ENCODE data around the gene BORCS8.
"Not testable (repeated sequence)": the region's sequence is repeated elsewhere in the genome, so short reads cannot be mapped to it uniquely, and the experiment has no call there.

The BORCS8 gene

GRCh38 chr19:19224150-19224851 lies 32.3 kb upstream of the BORCS8 start:
- no peak overlapping the region for H3K4me3 ChIP-seq (ENCODE audit: low read depth, low read length)
- no peak for TF ChIP-seq CTCF (IDR thresholded peaks at IDR 0.05; ENCODE audit: low read depth, low read length)

GRCh38 chr19:19223636-19224035 lies 31.7 kb upstream of the BORCS8 start:
- no peak for TF ChIP-seq CTCF (IDR thresholded peaks at IDR 0.05; ENCODE audit: low read depth, low read length)
- H3K4me3 ChIP-seq (ENCODE audit: low read depth, low read length): no peak overlapping the region

- H3K4me3 ChIP-seq (ENCODE audit: low read depth, low read length): no peak overlapping the region
- no peak for TF ChIP-seq CTCF (IDR thresholded peaks at IDR 0.05; ENCODE audit: low read depth, low read length)
These were observed 31.1 kb upstream of the BORCS8 start for GRCh38 chr19:19223060-19223459.

GRCh38 chr19:19221000-19221399 lies 29.0 kb upstream of the BORCS8 start:
- not testable (repeated sequence) for H3K4me3 ChIP-seq (ENCODE audit: low read depth, low read length)

GRCh38 chr19:19218911-19219310 lies 27.0 kb upstream of the BORCS8 start:
- TF ChIP-seq CTCF (IDR thresholded peaks at IDR 0.05; ENCODE audit: low read depth, low read length): no peak
- no peak overlapping the region for H3K4me3 ChIP-seq (ENCODE audit: low read depth, low read length)

- TF ChIP-seq CTCF (IDR thresholded peaks at IDR 0.05; ENCODE audit: low read depth, low read length): no peak
- H3K4me3 ChIP-seq (ENCODE audit: low read depth, low read length): no peak overlapping the region
These were observed 25.1 kb upstream of the BORCS8 start for GRCh38 chr19:19217099-19217498.

GRCh38 chr19:19215792-19216191 lies 23.8 kb upstream of the BORCS8 start:
- no peak for TF ChIP-seq CTCF (IDR thresholded peaks at IDR 0.05; ENCODE audit: low read depth, low read length)

GRCh38 chr19:19214892-19215291 lies 22.9 kb upstream of the BORCS8 start:
- TF ChIP-seq CTCF (IDR thresholded peaks at IDR 0.05; ENCODE audit: low read depth, low read length): no peak
- no peak overlapping the region for H3K4me3 ChIP-seq (ENCODE audit: low read depth, low read length)

More at GRCh38 chr19:19215792-19216191, 23.8 kb upstream of the BORCS8 start:
- no peak overlapping the region for H3K4me3 ChIP-seq (ENCODE audit: low read depth, low read length)

All from WI38 (cell line).